ENCODE data around the gene LCMT2.

The LCMT2 gene

DNA sequence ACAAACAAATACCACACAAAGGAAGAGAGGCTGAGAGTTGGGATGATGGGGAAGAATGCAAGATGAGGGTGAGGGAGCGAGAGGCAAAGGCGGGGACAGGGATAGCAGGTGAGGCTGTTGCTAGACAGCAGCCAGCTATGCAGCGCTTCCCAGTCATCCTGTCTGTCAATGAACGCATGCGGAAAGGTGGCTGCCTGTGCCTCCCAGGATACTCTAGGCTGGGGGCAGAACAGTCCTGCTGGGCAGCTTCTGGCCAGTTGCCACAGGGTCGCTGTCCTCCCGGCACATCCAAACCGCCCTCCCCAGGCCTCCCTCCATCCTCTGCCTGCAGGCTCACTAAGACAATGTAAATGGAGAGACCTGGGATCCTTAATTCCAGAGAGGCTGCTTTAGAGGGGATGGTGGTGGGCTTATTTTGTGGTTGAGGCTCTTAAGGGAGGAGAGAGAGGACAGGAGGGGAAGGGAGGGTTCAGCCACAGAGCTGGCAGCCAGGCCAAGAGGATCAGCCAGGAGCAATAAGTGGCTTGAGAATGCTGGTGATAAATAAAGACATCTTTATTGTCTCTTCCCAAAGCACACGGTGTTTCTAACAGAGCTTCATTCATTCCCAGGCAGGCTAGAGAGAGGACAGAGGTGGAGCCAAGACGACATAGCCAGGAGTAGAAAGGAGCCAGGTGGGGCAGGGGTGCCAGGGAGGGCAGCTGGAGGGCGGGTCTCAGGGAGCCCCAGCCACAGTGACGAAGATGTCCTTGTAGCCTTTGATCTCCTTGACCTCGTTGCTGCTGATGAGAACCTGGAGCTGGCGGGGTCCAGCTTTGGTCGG is 54.4 kb downstream of the LCMT2 start:
- no peak for DNase-seq (ENCODE audit: low spot score)

DNA sequence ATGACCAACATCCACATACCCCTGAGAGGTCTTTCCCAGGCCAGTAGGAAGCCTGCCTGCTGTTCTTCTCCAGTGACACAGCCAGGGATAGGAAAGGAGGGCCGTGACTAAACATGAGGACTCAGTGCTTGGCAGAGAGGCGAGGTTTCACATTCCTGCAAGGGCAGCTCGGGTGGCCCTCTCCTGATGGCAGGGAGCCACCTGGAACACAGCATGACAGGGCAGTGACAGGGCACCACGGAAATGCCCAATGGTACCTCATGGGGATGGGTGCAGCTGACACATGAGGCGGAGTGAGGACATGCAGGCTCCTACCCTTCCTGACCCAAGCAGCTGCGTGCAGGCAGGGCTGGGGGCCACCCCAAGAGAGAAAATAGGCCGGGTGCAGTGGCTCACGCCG is 56.2 kb downstream of the LCMT2 start:
- DNase-seq (ENCODE audit: low spot score) = peak; percentile 57

All from RKO (cell line).